Measurements from ENCODE around the gene HIVEP3. TPM values are rescaled to one million over a fixed set of nuclear protein-coding genes. Genes with fewer than 3 reads are reported as not detected.

Gene HIVEP3
- total RNA-seq, 1 donor, result 1.2 TPM

- TF ChIP-seq CTCF (IDR thresholded peaks at IDR 0.05; ENCODE audit: insufficient read depth, low read length), result no peak
- peak; percentile 66 for DNase-seq (ENCODE audit: low read depth)
- H3K4me3 ChIP-seq (ENCODE audit: low read depth, low read length), result no peak overlapping the region
Observed at GRCh38 chr1:41608211-41608610, 310.5 kb downstream of the HIVEP3 start.

DNA sequence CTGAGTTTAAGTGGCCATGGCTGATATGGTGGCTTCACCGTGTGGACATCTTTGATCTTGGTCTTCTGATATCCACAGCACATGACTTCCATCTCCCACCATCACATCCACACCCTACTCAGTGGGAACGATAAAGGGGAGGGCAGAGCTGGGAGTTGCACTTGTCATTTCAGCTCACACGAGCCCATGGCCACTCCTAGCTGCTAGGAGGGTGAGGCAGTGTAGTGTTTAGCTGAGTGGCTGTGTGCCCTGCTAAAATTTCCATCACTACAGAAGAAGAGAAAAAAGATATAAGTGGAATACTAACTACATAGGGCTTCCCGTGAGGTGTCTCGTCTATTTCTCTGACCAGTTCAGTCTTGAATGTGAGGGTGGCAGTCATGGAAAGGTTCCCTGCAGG lies 310.9 kb downstream of the HIVEP3 start:
- TF ChIP-seq CTCF (IDR thresholded peaks at IDR 0.05; ENCODE audit: insufficient read depth, low read length), result no peak
- no peak for DNase-seq (ENCODE audit: low read depth)
- H3K4me3 ChIP-seq (ENCODE audit: low read depth, low read length), result no peak overlapping the region

DNA sequence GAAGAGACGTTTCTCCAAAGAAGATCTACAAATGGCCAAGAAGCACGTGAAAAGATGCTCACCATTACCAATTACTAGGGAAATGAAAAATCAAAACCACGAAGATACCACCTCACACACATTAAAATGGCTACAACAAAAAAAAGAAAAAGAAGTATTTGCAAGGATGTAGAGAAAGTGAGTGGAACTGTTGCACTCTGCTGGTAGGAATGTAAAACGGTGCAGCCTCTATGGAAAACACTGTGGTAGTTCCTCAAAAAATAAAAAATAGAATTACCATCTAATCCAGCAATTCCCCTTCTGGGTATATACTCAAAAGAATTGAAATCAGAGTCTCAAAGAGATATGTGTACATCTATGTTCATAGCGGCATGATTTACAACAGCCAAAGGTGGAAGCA lies 318.8 kb downstream of the HIVEP3 start:
- H3K4me3 ChIP-seq (ENCODE audit: low read depth, low read length), result no peak overlapping the region
- TF ChIP-seq CTCF (IDR thresholded peaks at IDR 0.05; ENCODE audit: insufficient read depth, low read length), result peak; percentile 65
- peak; percentile 45 for DNase-seq (ENCODE audit: low read depth)

- H3K4me3 ChIP-seq (ENCODE audit: low read depth, low read length), result no peak overlapping the region
- no peak for TF ChIP-seq CTCF (IDR thresholded peaks at IDR 0.05; ENCODE audit: insufficient read depth, low read length)
Observed at GRCh38 chr1:41598325-41598724, 320.4 kb downstream of the HIVEP3 start.

DNA sequence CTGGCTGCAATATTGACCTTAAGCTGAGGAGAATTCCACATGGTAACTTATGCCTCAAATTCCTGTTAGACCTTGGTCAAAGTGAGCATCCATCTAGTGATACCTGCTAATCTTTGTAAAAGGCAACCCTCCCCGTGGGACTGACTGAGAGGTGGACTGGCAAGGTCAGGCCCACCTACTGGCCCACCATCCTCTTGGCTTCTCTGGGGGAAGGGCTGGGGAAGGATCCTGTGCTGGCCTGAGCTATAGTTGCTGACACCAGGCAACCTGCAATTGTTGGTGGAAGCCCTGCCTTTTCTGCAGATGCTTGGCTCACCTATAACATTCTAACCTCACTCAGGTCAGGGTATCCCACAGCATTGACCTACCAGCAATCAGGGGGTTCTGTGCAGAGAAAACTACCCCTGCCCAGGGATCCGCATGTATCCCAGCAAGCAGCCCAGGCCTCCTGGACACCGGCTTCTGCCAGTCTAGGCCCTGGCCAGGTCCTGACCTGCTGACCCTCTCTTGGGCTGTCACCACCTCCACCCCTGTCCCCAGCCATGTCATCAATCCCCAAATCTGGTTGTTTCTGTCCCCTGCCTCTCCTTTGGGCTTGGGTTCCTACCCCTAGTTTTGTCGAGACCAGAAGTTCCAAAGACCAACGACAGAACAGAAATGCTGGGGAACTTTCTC lies 326.1 kb downstream of the HIVEP3 start:
- H3K4me3 ChIP-seq (ENCODE audit: low read depth, low read length), result no peak overlapping the region
- TF ChIP-seq CTCF (IDR thresholded peaks at IDR 0.05; ENCODE audit: insufficient read depth, low read length), result no peak
- DNase-seq (ENCODE audit: low read depth), result no peak

More at GRCh38 chr1:41598325-41598724, 320.4 kb downstream of the HIVEP3 start:
- no peak for DNase-seq (ENCODE audit: low read depth)

GRCh38 chr1:41591891-41592290 lies 326.8 kb downstream of the HIVEP3 start:
- H3K4me3 ChIP-seq (ENCODE audit: low read depth, low read length), result no peak overlapping the region
- no peak for TF ChIP-seq CTCF (IDR thresholded peaks at IDR 0.05; ENCODE audit: insufficient read depth, low read length)
- no peak for DNase-seq (ENCODE audit: low read depth)

DNA sequence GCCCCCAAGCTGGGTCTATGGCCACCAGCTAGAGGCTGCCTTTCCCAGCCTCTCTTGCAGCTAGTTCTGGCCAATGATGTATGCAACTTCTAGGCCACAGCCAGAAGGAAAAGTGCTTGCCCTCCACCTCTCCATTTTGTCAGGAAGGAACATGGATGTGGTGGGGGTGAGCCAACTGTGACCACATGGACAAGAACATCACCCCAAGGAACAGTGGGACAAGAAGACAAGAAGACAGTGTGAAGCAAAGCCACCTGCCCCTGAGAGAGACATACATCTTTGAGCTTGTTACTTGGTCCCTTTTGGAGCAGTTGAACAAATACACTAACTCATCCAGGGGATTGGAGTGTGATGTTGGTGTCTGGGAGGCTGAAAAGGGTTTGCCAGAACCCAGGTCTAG lies 328.4 kb downstream of the HIVEP3 start:
- no peak overlapping the region for H3K4me3 ChIP-seq (ENCODE audit: low read depth, low read length)
- DNase-seq (ENCODE audit: low read depth), result no peak
- no peak for TF ChIP-seq CTCF (IDR thresholded peaks at IDR 0.05; ENCODE audit: insufficient read depth, low read length)

Data from fibroblast of the aortic adventitia (primary cell).